DMS79 treated with DMSO at 0.1 percent for 48 hours (cell line): Measurements from ENCODE around the gene GSTA5.
"Not testable (repeated sequence)": the region's sequence is repeated elsewhere in the genome, so short reads cannot be mapped to it uniquely, and the experiment has no call there.

Experiments used
- DNase-seq: peaks from one replicate; lab custom pipeline; 2025; lab: John Stamatoyannopoulos, UW

The GSTA5 gene

GRCh38 chr6:52834481-52834880 lies 6.1 kb downstream of the GSTA5 start:
- DNase-seq, result no peak

GRCh38 chr6:52830869-52831268 lies 9.7 kb downstream of the GSTA5 start:
- not testable (repeated sequence) for DNase-seq

GRCh38 chr6:52829046-52829817 lies 11.4 kb downstream of the GSTA5 start:
- DNase-seq, result no peak

GRCh38 chr6:52828621-52829020 lies 12.0 kb downstream of the GSTA5 start:
- DNase-seq, result not testable (repeated sequence)

GRCh38 chr6:52827073-52827783 lies 13.4 kb downstream of the GSTA5 start:
- DNase-seq, result not testable (repeated sequence)

- no peak for DNase-seq
Measured at GRCh38 chr6:52826513-52826912, 14.1 kb downstream of the GSTA5 start.

GRCh38 chr6:52825900-52826459 lies 14.6 kb downstream of the GSTA5 start:
- not testable (repeated sequence) for DNase-seq

- not testable (repeated sequence) for DNase-seq
Measured at GRCh38 chr6:52825270-52825793, 15.3 kb downstream of the GSTA5 start.

- DNase-seq, result no peak
Measured at GRCh38 chr6:52821842-52822241, 18.8 kb downstream of the GSTA5 start.

- no peak for DNase-seq
Measured at GRCh38 chr6:52820198-52820597, 20.4 kb downstream of the GSTA5 start.

- no peak for DNase-seq
Measured at GRCh38 chr6:52815167-52816092, 25.2 kb downstream of the GSTA5 start.

GRCh38 chr6:52814545-52814944 lies 26.1 kb downstream of the GSTA5 start:
- DNase-seq, result not testable (repeated sequence)

- DNase-seq, result not testable (repeated sequence)
Measured at GRCh38 chr6:52809777-52810176, 30.8 kb downstream of the GSTA5 start.

- no peak for DNase-seq
Measured at GRCh38 chr6:52808660-52809059, 32.0 kb downstream of the GSTA5 start.

- DNase-seq, result not testable (repeated sequence)
Measured at GRCh38 chr6:52803668-52804255, 36.9 kb downstream of the GSTA5 start, which contains the start of gene GSTA1. TSS of gene GSTA1 (minus strand) at chr6:52803816. CDS start at chr6:52799267, 4,549 bp downstream.

GRCh38 chr6:52802806-52803205 lies 37.8 kb downstream of the GSTA5 start:
- no peak for DNase-seq

- no peak for DNase-seq
Measured at GRCh38 chr6:52801188-52801841, 39.3 kb downstream of the GSTA5 start.

- not testable (repeated sequence) for DNase-seq
Measured at GRCh38 chr6:52799272-52799671, 41.3 kb downstream of the GSTA5 start.

GRCh38 chr6:52794366-52794765 lies 46.2 kb downstream of the GSTA5 start:
- DNase-seq, result not testable (repeated sequence)

- DNase-seq, result no peak
Measured at GRCh38 chr6:52790861-52791260, 49.8 kb downstream of the GSTA5 start.

- not testable (repeated sequence) for DNase-seq
Measured at GRCh38 chr6:52789658-52790057, 51.0 kb downstream of the GSTA5 start.
